A673 (cell line): ENCODE measurements around the gene SCUBE1. TPM values are rescaled to one million over a fixed set of nuclear protein-coding genes. Genes with fewer than 3 reads are reported as not detected.

Experiments
- BruUV-seq: library from RNA; stranded (reverse); fragments of 400-500 nt; replicated peaks from 2 replicates; lab custom pipeline; 2021; lab: Mats Ljungman, UMichigan
- CTCF ChIA-PET: fragments of 300-600 bp; sonication (Branson Sonifier 250); formaldehyde crosslinking; loops from one replicate; lab custom pipeline; 2022; ENCODE audit warnings: antibody characterized with exemption; lab: Charles Lee
- POLR2A ChIA-PET: fragments of 300-600 bp; sonication (Branson Sonifier 250); formaldehyde crosslinking; loops from one replicate; lab custom pipeline; 2022; ENCODE audit warnings: antibody characterized with exemption; ENCODE audit not compliant: low non-redundant PET; lab: Charles Lee
- DNase-seq: peaks from one replicate; pipeline ENCODE4 v3.0.0-alpha.2; 2015; ENCODE audit warnings: low spot score
- H3K27ac ChIP-seq: fragments of 200-600 bp; sonication (generic); 2 replicates; pipeline ENCODE4 v1.5.1; 2016; ENCODE audit warnings: mixed run types, low read depth, mild to moderate bottlenecking, mixed read lengths, antibody characterized with exemption, low read length; ENCODE audit not compliant: poor library complexity, severe bottlenecking
- H3K27me3 ChIP-seq: fragments of 200-600 bp; sonication (generic); replicated peaks from 2 replicates; pipeline ENCODE4 v1.6.1; 2017; ENCODE audit warnings: mixed run types, low read depth, mild to moderate bottlenecking, mixed read lengths, antibody characterized with exemption, low read length; ENCODE audit not compliant: insufficient read depth, poor library complexity
- H3K36me3 ChIP-seq: fragments of 200-600 bp; sonication (generic); 2 replicates; pipeline ENCODE4 v1.6.1; 2016; ENCODE audit warnings: mixed run types, mild to moderate bottlenecking, mixed read lengths, antibody characterized with exemption, low read length; ENCODE audit not compliant: insufficient read depth, poor library complexity, severe bottlenecking
- H3K4me1 ChIP-seq: fragments of 200-600 bp; sonication (generic); 2 replicates; pipeline ENCODE4 v1.6.1; 2017; ENCODE audit warnings: mixed run types, mild to moderate bottlenecking, mixed read lengths, antibody characterized with exemption, low read length; ENCODE audit not compliant: insufficient read depth, poor library complexity, severe bottlenecking
- H3K4me3 ChIP-seq: fragments of 200-600 bp; sonication (generic); 2 replicates; pipeline ENCODE4 v1.5.1; 2016; ENCODE audit warnings: low read depth, mixed run types, mild to moderate bottlenecking, mixed read lengths, low read length; ENCODE audit not compliant: poor library complexity, severe bottlenecking
- H3K9me3 ChIP-seq: fragments of 200-600 bp; sonication (generic); 2 replicates; pipeline ENCODE4 v1.6.1; 2016; ENCODE audit warnings: mixed run types, low read depth, mild to moderate bottlenecking, mixed read lengths, antibody characterized with exemption, low read length; ENCODE audit not compliant: poor library complexity, severe bottlenecking
- CTCF ChIP-seq: fragments of 300-800, 200-600 bp; sonication (generic); conservative IDR thresholded peaks from 2 replicates; pipeline ENCODE4 v1.5.1; 2017; ENCODE audit warnings: low read depth, mild to moderate bottlenecking, antibody characterized with exemption, low read length, moderate library complexity, mixed read lengths
- EZH2 ChIP-seq: fragments of 200-600 bp; sonication (generic); IDR thresholded peaks from 2 replicates; pipeline ENCODE4 v1.6.1; 2017; ENCODE audit warnings: borderline replicate concordance, low read depth, mild to moderate bottlenecking, mixed read lengths, antibody characterized with exemption, low read length; ENCODE audit not compliant: poor library complexity, severe bottlenecking
- intact Hi-C: fragments of 100-400 bp; cut with micrococcal nuclease; formaldehyde crosslinking; loops from one replicate; pipeline ENCODE4 v1.10.0; 2022; ENCODE audit not compliant: unreplicated experiment
- total RNA-seq: library from RNA; stranded (reverse); gene quantifications from 2 replicates; pipeline ENCODE4 v1.2.3, GENCODE V29; 2021

SCUBE1 gene
- total RNA-seq, 1 experiment from 2014 or later: 0.24 TPM

GRCh38 chr22:43179146-43179910, 163.8 kb downstream of the SCUBE1 start:
- CTCF ChIA-PET: no interaction called here
- Histone ChIP-seq H3K9me3 (no peaks in the 10 kb centered on the region), H3K27ac (no peak overlapping the region), H3K4me1 (peaks cover under 1% of the 10 kb centered on the region), H3K36me3 (peaks cover 65% of the 10 kb centered on the region), H3K27me3 (no peaks in the 10 kb centered on the region), H3K4me3 (no peak overlapping the region)
- POLR2A ChIA-PET: no interaction called here
- intact Hi-C loops: no loop called here
- BruUV-seq: no TSS peak
- no peak for TF ChIP-seq EZH2
- TF ChIP-seq CTCF: no peak
- no peak for DNase-seq

DNA sequence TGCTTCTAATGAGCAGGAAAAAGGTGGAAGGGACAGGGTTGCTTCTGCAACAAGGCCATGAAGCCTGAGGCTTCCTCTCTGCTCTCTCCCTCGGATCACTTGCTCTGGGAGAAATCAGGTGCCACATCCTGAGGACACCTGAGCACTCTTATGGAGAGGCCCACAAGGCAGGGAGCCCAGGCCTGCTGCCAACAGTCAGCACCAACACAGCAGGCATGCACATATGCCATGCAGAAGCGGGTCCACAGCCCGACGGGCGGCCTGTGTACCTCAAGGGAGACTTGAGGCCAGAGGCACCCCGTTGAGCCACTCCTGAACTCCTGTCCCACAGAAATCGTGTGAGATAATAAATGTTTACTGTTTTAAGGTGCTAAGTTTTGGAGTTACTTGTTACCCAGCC, 165.7 kb downstream of the SCUBE1 start:
- H3K36me3 ChIP-seq: peaks cover 69% of the 10 kb centered on the region
- no peaks in the 10 kb centered on the region for H3K4me1 ChIP-seq
- no peak overlapping the region for H3K27ac ChIP-seq
- POLR2A ChIA-PET: no interaction called here
- no TSS peak for BruUV-seq
- CTCF ChIA-PET: no interaction called here
- H3K9me3 ChIP-seq: no peaks in the 10 kb centered on the region
- no peak for DNase-seq
- intact Hi-C loops: no loop called here
- TF ChIP-seq EZH2: no peak
- TF ChIP-seq CTCF: no peak
- H3K4me3 ChIP-seq: no peak overlapping the region
- H3K27me3 ChIP-seq: no peaks in the 10 kb centered on the region

- H3K4me3 ChIP-seq: no peak overlapping the region
- CTCF ChIA-PET: no interaction called here
- no peaks in the 10 kb centered on the region for H3K9me3 ChIP-seq
- TF ChIP-seq CTCF (no peak), EZH2 (no peak)
- no peaks in the 10 kb centered on the region for H3K4me1 ChIP-seq
- H3K36me3 ChIP-seq: peaks cover 74% of the 10 kb centered on the region
- DNase-seq: no peak
- POLR2A ChIA-PET: no interaction called here
- no peak overlapping the region for H3K27ac ChIP-seq
- intact Hi-C loops: no loop called here
- no peaks in the 10 kb centered on the region for H3K27me3 ChIP-seq
- BruUV-seq: no TSS peak
Measured at GRCh38 chr22:43176090-43176489, 167.1 kb downstream of the SCUBE1 start.
